Endothelial cell of umbilical vein (primary cell): ENCODE results near the gene GRK4. TPM values are rescaled to one million over a fixed set of nuclear protein-coding genes. Genes with fewer than 3 reads are reported as not detected.

Experiments
- BruUV-seq: library from RNA; stranded (reverse); fragments of 400-500 nt; replicated peaks from 2 replicates; lab custom pipeline; 2021; lab: Mats Ljungman, UMichigan
- CTCF ChIA-PET: fragments of 300-600, 350-600 bp; sonication (Branson Sonifier 250); formaldehyde crosslinking; loops from one replicate; lab custom pipeline; 2021; ENCODE audit warnings: antibody characterized with exemption, inconsistent platforms; lab: Charles Lee
- POLR2A ChIA-PET: fragments of 300-600, 350-600 bp; sonication (Branson Sonifier 250); formaldehyde crosslinking; loops from one replicate; lab custom pipeline; 2021; ENCODE audit warnings: antibody characterized with exemption, inconsistent platforms; lab: Charles Lee
- DNase-seq: peaks from one replicate; pipeline ENCODE4 v3.0.0-alpha.2; 2011; ENCODE audit warnings: low read depth, low spot score
- FAIRE-seq: peaks from 2 replicates; lab custom pipeline; 2011; peaks lifted over from hg19 to GRCh38; lab: Jason Lieb, UNC
- H2AFZ ChIP-seq: 2 replicates; pipeline ENCODE4 v1.6.0; 2012; ENCODE audit warnings: low read depth, low read length, control low read depth, inconsistent platforms
- H3K27ac ChIP-seq: 2 replicates; pipeline ENCODE4 v1.5.1; 2011; ENCODE audit warnings: low read depth, mild to moderate bottlenecking, control low read depth, low read length, moderate library complexity; ENCODE audit not compliant: insufficient read depth
- H3K27me3 ChIP-seq, 2 experiments: 2 replicates each; pipeline versions ENCODE4 v1.6.0 to v1.6.1; 2011; ENCODE audit warnings: low read length in 2 of 2, mixed read lengths in 1 of 2; ENCODE audit not compliant: control insufficient read depth in 2 of 2, insufficient read depth in 2 of 2
- H3K36me3 ChIP-seq, 2 experiments: 2 replicates in 1 of 2; 3 replicates in 1 of 2; pipeline ENCODE4 v1.5.1; 2011; ENCODE audit warnings: low read length in 2 of 2, mild to moderate bottlenecking in 1 of 2, moderate library complexity in 1 of 2; ENCODE audit not compliant: control insufficient read depth in 2 of 2, insufficient read depth in 2 of 2; ENCODE audit errors: extremely low read depth in 1 of 2
- H3K4me1 ChIP-seq: 3 replicates; pipeline ENCODE4 v1.5.1; 2011; ENCODE audit warnings: mild to moderate bottlenecking, low read length; ENCODE audit not compliant: control insufficient read depth, insufficient read depth; ENCODE audit errors: extremely low read depth
- H3K4me2 ChIP-seq: 2 replicates; pipeline ENCODE4 v1.6.1; 2011; ENCODE audit warnings: low read length, control low read depth, mixed read lengths; ENCODE audit not compliant: insufficient read depth
- H3K4me3 ChIP-seq, 3 experiments: fragments of 200-600 bp in 1 of 3; sonication (generic), shearing (Covaris generic) in 1 of 3; replicated peaks in 1 of 3; 2 replicates each; pipeline ENCODE4 v1.5.1; 2011 to 2016; ENCODE audit warnings: control low read depth in 3 of 3, low read length in 3 of 3, mild to moderate bottlenecking in 2 of 3, inconsistent platforms in 1 of 3, low read depth in 1 of 3, moderate library complexity in 1 of 3; ENCODE audit not compliant: insufficient read depth in 1 of 3
- H3K79me2 ChIP-seq: 2 replicates; pipeline ENCODE4 v1.6.0; 2012; ENCODE audit warnings: low read length, inconsistent platforms; ENCODE audit not compliant: control insufficient read depth, insufficient read depth
- H3K9ac ChIP-seq: replicated peaks from 2 replicates; pipeline ENCODE3; 2011; ENCODE audit warnings: low read length, control low read depth; ENCODE audit not compliant: insufficient read depth; ENCODE audit errors: extremely low read depth
- H3K9me1 ChIP-seq: replicated peaks from 3 replicates; pipeline ENCODE4 v1.6.0; 2011; ENCODE audit warnings: mild to moderate bottlenecking, low read length; ENCODE audit not compliant: control insufficient read depth, insufficient read depth; ENCODE audit errors: extremely low read depth
- H3K9me3 ChIP-seq: replicated peaks from 2 replicates; pipeline ENCODE4 v1.5.1; 2012; ENCODE audit warnings: low read length, inconsistent platforms; ENCODE audit not compliant: control insufficient read depth, insufficient read depth
- H4K20me1 ChIP-seq: replicated peaks from 2 replicates; pipeline ENCODE3; 2011; ENCODE audit warnings: mild to moderate bottlenecking, low read length; ENCODE audit not compliant: control insufficient read depth, insufficient read depth; ENCODE audit errors: extremely low read depth
- EZH2 ChIP-seq: IDR thresholded peaks from 2 replicates; pipeline ENCODE4 v1.6.1; 2012; ENCODE audit warnings: borderline replicate concordance, low read depth, mild to moderate bottlenecking, moderate library complexity, low read length, inconsistent platforms; ENCODE audit not compliant: severe bottlenecking
- FOS ChIP-seq: IDR thresholded peaks from 2 replicates; pipeline ENCODE4 v1.6.1; 2011; ENCODE audit warnings: mild to moderate bottlenecking, low read length, moderate library complexity, borderline replicate concordance; ENCODE audit not compliant: insufficient read depth
- GATA2 ChIP-seq: IDR thresholded peaks from 2 replicates; pipeline ENCODE4 v1.7.0; 2011; ENCODE audit warnings: low read depth, mild to moderate bottlenecking, moderate library complexity, mixed read lengths, low read length; ENCODE audit not compliant: insufficient read length, insufficient read depth
- JUN ChIP-seq: IDR thresholded peaks from 2 replicates; pipeline ENCODE4 v1.6.1; 2011; ENCODE audit warnings: borderline replicate concordance, low read depth; ENCODE audit not compliant: insufficient read length, insufficient read depth
- MYC ChIP-seq: IDR thresholded peaks from one replicate; pipeline ENCODE4 v1.6.1; 2011; ENCODE audit warnings: mild to moderate bottlenecking, low read depth, low read length
- POLR2A ChIP-seq: IDR thresholded peaks from 2 replicates; pipeline ENCODE4 v1.6.1; 2012; ENCODE audit warnings: low read depth, mild to moderate bottlenecking, control low read depth, low read length
- POLR2AphosphoS5 ChIP-seq: IDR thresholded peaks from 2 replicates; pipeline ENCODE4 v1.6.1; 2012; ENCODE audit warnings: low read depth, mild to moderate bottlenecking, control low read depth, low read length, moderate library complexity; ENCODE audit not compliant: insufficient read depth
- dilution Hi-C: fragments of 300-500 bp; cut with MboI; formaldehyde crosslinking; loops from one replicate; pipeline ENCODE4 v1.15.0; 2019; ENCODE audit warnings: low sequenced_read_pairs; ENCODE audit not compliant: extremely low pct_ligation_motif_present
- intact Hi-C: fragments of 100-400 bp; cut with micrococcal nuclease; formaldehyde crosslinking; loops from one replicate; pipeline ENCODE4 v1.10.0; 2022
- polyA plus RNA-seq, 4 experiments: library from polyadenylated mRNA; depleted of rRNA in 3 of 4; stranded (reverse) in 3 of 4; unstranded in 1 of 4; fragments of >200 nt; gene quantifications; 2 replicates each; pipeline versions ENCODE4 v1.2.1 to v1.2.3, GENCODE V29; 2011 to 2012; ENCODE audit warnings: missing spikeins in 1 of 4
- total RNA-seq: library from RNA; stranded (reverse); gene quantifications from 2 replicates; pipeline ENCODE4 v1.2.3, GENCODE V29; 2021
- TF ChIP-seq, protein P1 (sequence below): IDR thresholded peaks from 2 replicates; pipeline ENCODE4 v1.6.1; 2011; ENCODE audit not compliant: insufficient read depth, insufficient read length
- TF ChIP-seq, protein P2 (sequence below), 2 donors: IDR thresholded peaks; 1 replicate in 1 of 2; 2 replicates in 1 of 2; pipeline ENCODE4 v1.5.1; 2011; ENCODE audit warnings: low read length in 2 of 2, mild to moderate bottlenecking in 2 of 2, moderate library complexity in 2 of 2, control low read depth in 1 of 2, inconsistent platforms in 1 of 2, low read depth in 1 of 2; ENCODE audit not compliant: insufficient read depth in 1 of 2; ENCODE audit errors: extremely low read depth in 1 of 2

Gene GRK4
- total and polyA plus RNA-seq, 2 donors (not counting 3 experiments of a cell fraction or from before 2014, with no cell fraction given), result 3.1 to 6.3 TPM

DNA sequence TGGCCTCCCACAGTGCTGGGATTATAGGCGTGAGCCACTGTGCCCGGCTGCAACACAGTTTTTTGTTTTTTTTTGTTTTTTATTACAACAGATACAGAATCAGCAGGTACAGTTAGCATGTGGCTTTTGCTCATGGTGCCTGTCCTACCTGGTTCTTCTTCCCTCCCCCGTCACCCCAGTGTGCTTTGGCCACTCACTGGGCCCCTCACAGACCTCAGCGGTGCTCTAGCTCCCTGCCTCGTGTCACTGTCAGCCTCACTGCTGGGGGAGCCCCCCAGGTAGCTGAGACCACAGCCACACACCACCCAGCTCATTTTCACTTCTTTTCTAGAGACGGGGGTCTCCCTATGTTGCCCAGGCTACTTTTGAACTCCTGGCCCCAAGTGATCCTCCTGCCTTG, 72.3 kb downstream of the GRK4 start:
- TF ChIP-seq POLR2AphosphoS5 (no peak), EZH2 (no peak), JUN (no peak), POLR2A (no peak), MYC (no peak), GATA2 (no peak), FOS (no peak)
- TF ChIP-seq, protein P1, sequence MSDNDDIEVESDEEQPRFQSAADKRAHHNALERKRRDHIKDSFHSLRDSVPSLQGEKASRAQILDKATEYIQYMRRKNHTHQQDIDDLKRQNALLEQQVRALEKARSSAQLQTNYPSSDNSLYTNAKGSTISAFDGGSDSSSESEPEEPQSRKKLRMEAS, result no peak
- TF ChIP-seq, protein P2, sequence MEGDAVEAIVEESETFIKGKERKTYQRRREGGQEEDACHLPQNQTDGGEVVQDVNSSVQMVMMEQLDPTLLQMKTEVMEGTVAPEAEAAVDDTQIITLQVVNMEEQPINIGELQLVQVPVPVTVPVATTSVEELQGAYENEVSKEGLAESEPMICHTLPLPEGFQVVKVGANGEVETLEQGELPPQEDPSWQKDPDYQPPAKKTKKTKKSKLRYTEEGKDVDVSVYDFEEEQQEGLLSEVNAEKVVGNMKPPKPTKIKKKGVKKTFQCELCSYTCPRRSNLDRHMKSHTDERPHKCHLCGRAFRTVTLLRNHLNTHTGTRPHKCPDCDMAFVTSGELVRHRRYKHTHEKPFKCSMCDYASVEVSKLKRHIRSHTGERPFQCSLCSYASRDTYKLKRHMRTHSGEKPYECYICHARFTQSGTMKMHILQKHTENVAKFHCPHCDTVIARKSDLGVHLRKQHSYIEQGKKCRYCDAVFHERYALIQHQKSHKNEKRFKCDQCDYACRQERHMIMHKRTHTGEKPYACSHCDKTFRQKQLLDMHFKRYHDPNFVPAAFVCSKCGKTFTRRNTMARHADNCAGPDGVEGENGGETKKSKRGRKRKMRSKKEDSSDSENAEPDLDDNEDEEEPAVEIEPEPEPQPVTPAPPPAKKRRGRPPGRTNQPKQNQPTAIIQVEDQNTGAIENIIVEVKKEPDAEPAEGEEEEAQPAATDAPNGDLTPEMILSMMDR (IDR thresholded peaks at IDR 0.05; ENCODE audit: extremely low read depth in 1 of 2, insufficient read depth in 1 of 2, low read depth in 1 of 2, low read length in 2 of 2), result no peak
- H3K27ac ChIP-seq, result no peak overlapping the region
- no peaks in the 10 kb centered on the region for H3K4me1 ChIP-seq
- H3K27me3 ChIP-seq, result no peaks in the 10 kb centered on the region
- intact Hi-C loops (loop anchor here (2.0 to 5.0 kb wide), 2 partner anchors 57 to 73 kb away; partner anchors contain the start of genes GRK4 and NOP14), dilution Hi-C loops (no loop called here)
- H3K9ac ChIP-seq, result no peak overlapping the region
- no peaks in the 10 kb centered on the region for H3K79me2 ChIP-seq
- POLR2A ChIA-PET, result no interaction called here
- H3K4me3 ChIP-seq, result no peak overlapping the region
- no peak for DNase-seq
- H4K20me1 ChIP-seq, result no peaks in the 10 kb centered on the region
- H3K9me3 ChIP-seq, result no peaks in the 10 kb centered on the region
- BruUV-seq, result no TSS peak
- no peaks in the 10 kb centered on the region for H3K9me1 ChIP-seq
- no peaks in the 10 kb centered on the region for H3K36me3 ChIP-seq
- CTCF ChIA-PET, result interaction anchor here (1.2 to 2.2 kb wide), 2 partner anchors 53 to 72 kb away, joined by 3 to 5 read pairs; partner anchors contain the start of genes GRK4 and NOP14
- no peak overlapping the region for H2AFZ ChIP-seq
- FAIRE-seq, result no peak
- no peak overlapping the region for H3K4me2 ChIP-seq
